GM12873 (cell line): Measurements from ENCODE around the gene CLDN12.

Experiments used
- CTCF ChIP-seq: IDR thresholded peaks from 2 replicates; pipeline ENCODE4 v1.5.1; 2012; ENCODE audit warnings: low read depth, mild to moderate bottlenecking, moderate library complexity, low read length, control low read depth; ENCODE audit not compliant: insufficient read depth; ENCODE audit errors: missing control alignments

CLDN12 gene

DNA sequence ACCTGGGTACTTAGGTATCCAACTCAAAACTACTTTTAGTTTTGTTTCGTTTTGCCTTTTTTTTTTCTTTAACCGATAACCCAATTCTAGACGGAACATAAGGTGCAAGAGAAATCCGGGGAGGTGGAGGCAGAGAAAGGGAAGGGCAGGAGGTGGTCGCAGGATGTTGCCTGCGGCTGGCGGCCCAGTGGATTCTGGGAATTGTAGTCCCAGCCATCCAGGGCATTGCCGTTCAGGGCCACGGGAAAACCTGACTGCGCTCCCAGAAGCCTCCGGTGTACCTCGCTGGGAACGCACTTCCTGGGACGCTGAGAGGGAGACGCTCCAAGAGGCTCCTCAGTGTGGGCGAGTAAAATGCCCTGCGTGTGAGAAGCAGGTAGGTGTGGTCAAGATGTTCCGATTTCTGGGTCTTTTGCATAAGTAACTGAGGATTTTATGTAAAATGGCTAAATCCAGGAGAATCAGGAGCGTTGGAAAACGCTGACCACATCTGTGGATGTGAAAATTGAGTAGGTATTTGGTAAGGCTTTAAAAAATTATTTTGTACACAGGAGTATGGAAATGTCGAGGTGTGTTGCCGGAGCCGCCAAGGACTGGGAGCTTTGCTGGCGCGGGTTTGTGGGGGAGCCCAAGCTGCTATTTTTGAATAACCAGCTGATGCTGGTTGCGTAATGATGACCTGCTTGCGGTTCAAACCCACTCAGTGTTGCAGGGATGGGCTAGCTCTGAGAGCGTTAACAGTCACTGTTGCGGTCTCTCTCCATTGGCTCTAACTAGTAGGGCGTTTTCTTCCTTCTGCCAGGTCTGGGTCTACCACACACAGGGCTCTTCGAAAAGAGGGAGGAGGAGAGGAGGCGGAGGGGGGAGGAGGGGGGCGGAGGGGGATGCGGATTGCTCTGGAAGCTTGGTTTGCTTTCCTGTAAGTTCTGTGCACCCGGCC is at the start of gene CLDN12:
TSS of gene CLDN12 (plus strand) at position 288 of the 940 bp plus-strand sequence. CDS start 9,216 bp downstream, outside the sequence.
- no peak for TF ChIP-seq CTCF

GRCh38 chr7:90383422-90383821 is 19.8 kb upstream of the CLDN12 start:
- TF ChIP-seq CTCF: no peak

GRCh38 chr7:90383861-90384260 is 19.4 kb upstream of the CLDN12 start:
- no peak for TF ChIP-seq CTCF

DNA sequence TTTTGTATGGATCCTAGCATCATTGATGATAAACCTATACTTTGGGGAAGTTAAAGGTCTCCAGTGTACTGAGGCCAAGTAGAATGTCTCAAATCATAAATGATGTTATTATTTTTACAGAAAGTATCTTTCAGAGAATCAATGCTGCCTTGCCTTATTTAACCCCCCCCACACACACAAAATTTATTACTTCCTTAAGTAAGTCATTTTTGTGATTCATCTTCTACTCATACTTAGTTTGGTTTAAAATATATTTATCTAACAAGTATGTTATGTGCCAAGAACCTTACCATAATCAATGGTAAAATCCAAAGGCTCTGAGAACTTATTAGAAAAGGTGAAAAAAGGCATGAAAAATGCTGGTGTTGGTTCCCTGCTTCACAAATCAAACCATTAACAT is 18.8 kb upstream of the CLDN12 start:
- no peak for TF ChIP-seq CTCF

- TF ChIP-seq CTCF: no peak
These were observed 15.6 kb upstream of the CLDN12 start for GRCh38 chr7:90387470-90388240.

DNA sequence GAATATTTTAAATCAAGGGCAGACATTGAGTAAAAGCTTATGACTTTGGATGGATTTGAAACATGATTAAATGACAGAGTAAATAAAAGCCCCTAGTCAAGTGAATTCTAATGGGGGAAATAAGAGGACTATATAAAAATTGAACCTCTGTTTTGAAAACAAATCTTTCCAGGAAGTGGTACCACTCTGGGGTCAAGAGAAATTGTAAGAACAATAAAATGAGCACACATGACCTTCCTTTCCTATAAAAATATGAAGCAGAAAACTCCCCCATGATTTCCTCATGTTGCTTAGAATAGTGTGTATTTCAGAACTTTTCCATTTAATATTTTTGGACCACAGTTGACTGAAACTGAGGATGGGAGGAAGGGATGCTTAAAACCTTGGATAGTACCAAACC is 12.3 kb upstream of the CLDN12 start:
- TF ChIP-seq CTCF: no peak

- TF ChIP-seq CTCF: no peak
These were observed 11.8 kb upstream of the CLDN12 start for GRCh38 chr7:90391488-90391887.
